ENCODE data around the gene CEP85L.

The CEP85L gene

DNA sequence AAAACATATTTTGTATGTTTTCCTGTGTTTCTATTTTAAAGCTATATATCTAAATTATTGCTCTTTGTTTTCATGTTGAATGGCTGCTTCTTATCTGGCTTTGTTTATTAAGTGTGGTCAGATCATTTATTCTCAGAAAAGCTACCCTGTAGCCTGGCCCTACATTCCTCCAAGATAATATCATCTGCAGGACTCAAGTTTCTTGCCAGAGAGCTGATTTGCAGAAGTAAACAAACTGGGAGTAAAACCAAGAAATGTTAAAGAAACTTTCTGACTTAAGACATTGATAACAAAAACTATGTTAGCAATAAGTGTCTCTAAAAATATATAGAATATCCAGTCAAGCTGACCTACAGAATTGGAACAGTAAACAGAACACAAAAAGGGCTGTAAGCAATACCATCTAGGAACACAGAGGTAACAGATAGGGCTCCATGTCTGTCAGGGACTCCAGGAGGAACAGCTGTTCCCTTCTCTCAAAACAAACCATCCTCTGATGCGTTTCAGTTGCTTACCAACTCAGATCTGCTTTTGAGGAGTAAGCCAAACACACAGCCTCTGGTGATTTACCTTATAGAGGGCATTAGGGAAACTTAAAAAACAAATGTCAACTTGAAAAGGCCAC, 17.5 kb upstream of the CEP85L start:
- Histone ChIP-seq H3K9ac (ENCODE audit: low read length) (no peak overlapping the region), H3K4me2 (ENCODE audit: low read depth, low read length, poor library complexity, severe bottlenecking) (no peak overlapping the region), H3F3A (ENCODE audit: insufficient read depth) (no peaks in the 10 kb centered on the region), H2AFZ (ENCODE audit: low read depth, low read length, severe bottlenecking) (no peak overlapping the region), H3K27ac (ENCODE audit: low read depth, low read length) (no peak overlapping the region), H3K27me3 (ENCODE audit: low read length) (no peaks in the 10 kb centered on the region), H4K20me1 (ENCODE audit: low read depth, low read length) (0 out of 2 replicates have a peak, but pooled peaks cover 5% of the 10 kb centered on the region), H3K9me2 (replicated peaks; ENCODE audit: insufficient read depth, low read length) (no peaks in the 10 kb centered on the region), H3K79me2 (ENCODE audit: insufficient read depth, low read length) (no peaks in the 10 kb centered on the region), H3K9me3 (ENCODE audit: insufficient read depth, low read length) (no peaks in the 10 kb centered on the region), H3K4me3 (ENCODE audit: insufficient read depth, low read length, poor library complexity, severe bottlenecking) (no peak overlapping the region), H3K36me3 (ENCODE audit: low read length) (no peaks in the 10 kb centered on the region)
- TF ChIP-seq EZH2phosphoT487 (conservative IDR thresholded peaks at IDR 0.05; ENCODE audit: low read length) = no peak
- TF ChIP-seq, protein P1, sequence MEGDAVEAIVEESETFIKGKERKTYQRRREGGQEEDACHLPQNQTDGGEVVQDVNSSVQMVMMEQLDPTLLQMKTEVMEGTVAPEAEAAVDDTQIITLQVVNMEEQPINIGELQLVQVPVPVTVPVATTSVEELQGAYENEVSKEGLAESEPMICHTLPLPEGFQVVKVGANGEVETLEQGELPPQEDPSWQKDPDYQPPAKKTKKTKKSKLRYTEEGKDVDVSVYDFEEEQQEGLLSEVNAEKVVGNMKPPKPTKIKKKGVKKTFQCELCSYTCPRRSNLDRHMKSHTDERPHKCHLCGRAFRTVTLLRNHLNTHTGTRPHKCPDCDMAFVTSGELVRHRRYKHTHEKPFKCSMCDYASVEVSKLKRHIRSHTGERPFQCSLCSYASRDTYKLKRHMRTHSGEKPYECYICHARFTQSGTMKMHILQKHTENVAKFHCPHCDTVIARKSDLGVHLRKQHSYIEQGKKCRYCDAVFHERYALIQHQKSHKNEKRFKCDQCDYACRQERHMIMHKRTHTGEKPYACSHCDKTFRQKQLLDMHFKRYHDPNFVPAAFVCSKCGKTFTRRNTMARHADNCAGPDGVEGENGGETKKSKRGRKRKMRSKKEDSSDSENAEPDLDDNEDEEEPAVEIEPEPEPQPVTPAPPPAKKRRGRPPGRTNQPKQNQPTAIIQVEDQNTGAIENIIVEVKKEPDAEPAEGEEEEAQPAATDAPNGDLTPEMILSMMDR (IDR thresholded peaks at IDR 0.05; ENCODE audit: insufficient read depth, low read length, poor library complexity, severe bottlenecking) = no peak

DNA sequence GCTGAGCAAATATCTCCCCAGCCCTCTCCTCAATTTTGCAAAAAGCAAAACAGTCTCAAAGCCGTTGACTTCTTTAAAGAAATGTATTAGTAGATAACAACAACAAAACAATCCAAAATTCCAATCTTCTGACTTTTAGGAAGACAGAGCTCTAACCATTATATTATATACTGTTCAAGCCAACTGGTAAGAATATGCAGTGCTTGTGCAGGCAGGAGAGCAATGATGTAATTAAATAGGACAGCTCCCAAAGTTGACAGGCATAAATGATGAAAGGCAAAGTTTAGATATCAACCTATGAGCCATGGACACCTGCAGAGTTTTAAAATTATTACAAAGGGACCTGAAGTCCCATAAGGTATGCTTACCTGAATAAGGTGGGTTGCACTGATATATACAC, 16.6 kb upstream of the CEP85L start:
- H3K4me2 ChIP-seq (ENCODE audit: low read depth, low read length, poor library complexity, severe bottlenecking) = no peak overlapping the region
- no peak overlapping the region for H3K4me3 ChIP-seq (ENCODE audit: insufficient read depth, low read length, poor library complexity, severe bottlenecking)
- no peaks in the 10 kb centered on the region for H3F3A ChIP-seq (ENCODE audit: insufficient read depth)
- 0 out of 2 replicates have a peak, but pooled peaks cover 5% of the 10 kb centered on the region for H4K20me1 ChIP-seq (ENCODE audit: low read depth, low read length)
- no peaks in the 10 kb centered on the region for H3K9me3 ChIP-seq (ENCODE audit: insufficient read depth, low read length)
- no peak overlapping the region for H3K27ac ChIP-seq (ENCODE audit: low read depth, low read length)
- no peaks in the 10 kb centered on the region for H3K79me2 ChIP-seq (ENCODE audit: insufficient read depth, low read length)
- no peaks in the 10 kb centered on the region for H3K27me3 ChIP-seq (ENCODE audit: low read length)
- no peak overlapping the region for H2AFZ ChIP-seq (ENCODE audit: low read depth, low read length, severe bottlenecking)
- no peaks in the 10 kb centered on the region for H3K9me2 ChIP-seq (replicated peaks; ENCODE audit: insufficient read depth, low read length)
- TF ChIP-seq, protein P1 (IDR thresholded peaks at IDR 0.05; ENCODE audit: insufficient read depth, low read length, poor library complexity, severe bottlenecking) = no peak
- no peak for TF ChIP-seq EZH2phosphoT487 (conservative IDR thresholded peaks at IDR 0.05; ENCODE audit: low read length)
- no peaks in the 10 kb centered on the region for H3K36me3 ChIP-seq (ENCODE audit: low read length)
- H3K9ac ChIP-seq (ENCODE audit: low read length) = no peak overlapping the region

DNA sequence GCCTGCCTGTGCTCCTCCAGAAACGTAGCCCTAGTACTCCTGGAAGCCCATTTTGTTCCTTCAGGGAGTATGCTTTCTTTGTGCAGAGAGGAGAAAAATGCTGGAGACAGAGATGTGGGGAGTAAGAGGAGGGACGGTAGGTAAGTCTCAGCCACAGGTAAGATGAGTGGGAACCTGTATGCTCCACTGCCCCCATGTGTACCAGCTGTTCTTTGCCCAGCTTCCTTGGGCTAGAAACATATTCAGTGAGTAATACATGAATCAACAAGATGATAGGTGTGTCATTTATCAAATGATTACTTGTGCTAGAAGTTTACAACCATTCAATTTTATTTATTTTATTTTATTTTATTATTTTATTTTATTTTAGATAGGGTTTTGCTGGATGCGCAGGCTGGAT, 13.6 kb upstream of the CEP85L start:
- Histone ChIP-seq H3K27ac (ENCODE audit: low read depth, low read length) (no peak overlapping the region), H3K9me3 (ENCODE audit: insufficient read depth, low read length) (no peaks in the 10 kb centered on the region), H3K36me3 (ENCODE audit: low read length) (no peaks in the 10 kb centered on the region), H3K9me2 (replicated peaks; ENCODE audit: insufficient read depth, low read length) (no peaks in the 10 kb centered on the region), H3F3A (ENCODE audit: insufficient read depth) (no peaks in the 10 kb centered on the region), H3K79me2 (ENCODE audit: insufficient read depth, low read length) (no peaks in the 10 kb centered on the region), H3K27me3 (ENCODE audit: low read length) (no peaks in the 10 kb centered on the region), H3K9ac (ENCODE audit: low read length) (no peak overlapping the region), H2AFZ (ENCODE audit: low read depth, low read length, severe bottlenecking) (no peak overlapping the region), H3K4me3 (ENCODE audit: insufficient read depth, low read length, poor library complexity, severe bottlenecking) (no peak overlapping the region), H4K20me1 (ENCODE audit: low read depth, low read length) (0 out of 2 replicates have a peak, but pooled peaks cover 5% of the 10 kb centered on the region), H3K4me2 (ENCODE audit: low read depth, low read length, poor library complexity, severe bottlenecking) (no peak overlapping the region)
- TF ChIP-seq, protein P1 (IDR thresholded peaks at IDR 0.05; ENCODE audit: insufficient read depth, low read length, poor library complexity, severe bottlenecking) = no peak
- no peak for TF ChIP-seq EZH2phosphoT487 (conservative IDR thresholded peaks at IDR 0.05; ENCODE audit: low read length)
